Gastroesophageal sphincter (tissue), 3 donors: ENCODE data around the gene OPRL1.

Experiments used
- CTCF ChIP-seq, 4 experiments: fragments of 200-600 bp in 2 of 4; fragments of 450-650 bp in 2 of 4; sonication (generic) in 1 of 4; IDR thresholded peaks; one replicate each; pipeline ENCODE4 v1.5.1; 2017 to 2019; ENCODE audit warnings: antibody characterized with exemption in 4 of 4, mild to moderate bottlenecking in 2 of 4, moderate library complexity in 2 of 4
- EP300 ChIP-seq: sonication (generic); formaldehyde crosslinking; IDR thresholded peaks from one replicate; pipeline ENCODE4 v1.6.1; 2017; ENCODE audit warnings: antibody characterized with exemption, mild to moderate bottlenecking
- POLR2A ChIP-seq, 2 donors: fragments of 450-650 bp; IDR thresholded peaks; one replicate each; pipeline ENCODE4 v1.6.1; 2017; ENCODE audit warnings: antibody characterized with exemption in 2 of 2, mild to moderate bottlenecking in 2 of 2, moderate library complexity in 1 of 2
- POLR2AphosphoS5 ChIP-seq: sonication (generic); formaldehyde crosslinking; IDR thresholded peaks from one replicate; pipeline ENCODE4 v1.6.1; 2017; ENCODE audit warnings: antibody characterized with exemption

GRCh38 chr20:64030371-64031134 is 49.3 kb upstream of the OPRL1 start:
- TF ChIP-seq CTCF (IDR thresholded peaks at IDR 0.05), result no peak
- no peak for TF ChIP-seq POLR2AphosphoS5
- TF ChIP-seq EP300, result no peak
- no peak for TF ChIP-seq POLR2A (IDR thresholded peaks at IDR 0.05)
